K562 (cell line): ENCODE measurements around the gene PILRA.

Experiments used
- CBX3 ChIP-seq, 2 experiments: IDR thresholded peaks; 1 replicate in 1 of 2; 2 replicates in 1 of 2; pipeline ENCODE4 v1.6.1; 2012; ENCODE audit warnings: inconsistent platforms in 2 of 2, low read length in 2 of 2, borderline replicate concordance in 1 of 2, control low read depth in 1 of 2
- CTCF ChIP-seq, 3 experiments: IDR thresholded peaks in 2 of 3; conservative IDR thresholded peaks in 1 of 3; 2 replicates each; pipeline ENCODE4 v1.5.1; 2011 to 2012; ENCODE audit warnings: low read length in 3 of 3, mild to moderate bottlenecking in 3 of 3, control low read depth in 2 of 3, improper control_type of control experiment in 1 of 3, inconsistent platforms in 1 of 3, low read depth in 1 of 3, mixed read lengths in 1 of 3, moderate library complexity in 1 of 3; ENCODE audit not compliant: insufficient read depth in 2 of 3
- E2F1 ChIP-seq: sonication (generic); formaldehyde crosslinking; IDR thresholded peaks from 2 replicates; pipeline ENCODE4 v1.8.1; 2023; ENCODE audit warnings: mild to moderate bottlenecking, missing genetic modification reagents, moderate library complexity
- HDAC6 ChIP-seq: IDR thresholded peaks from 2 replicates; pipeline ENCODE4 v1.6.1; 2012; ENCODE audit warnings: low read depth, mild to moderate bottlenecking, control low read depth, inconsistent platforms, low read length, moderate library complexity
- POLR2A ChIP-seq: fragments of 450-650 bp; conservative IDR thresholded peaks from 2 replicates; pipeline ENCODE4 v1.6.1; 2016
- XRCC4 ChIP-seq: IDR thresholded peaks from one replicate; pipeline ENCODE4 v1.6.1; 2011; ENCODE audit not compliant: insufficient read depth, insufficient read length; ENCODE audit errors: extremely low read depth
- ZNF436 ChIP-seq: fragments of 250-450, 450-650 bp; sonication (Bioruptor Pico); formaldehyde crosslinking; IDR thresholded peaks from 2 replicates; pipeline ENCODE4 v1.7.0; 2020; ENCODE audit warnings: mild to moderate bottlenecking
- ZNF780A ChIP-seq: fragments of 250-450 bp; sonication (Bioruptor Pico); IDR thresholded peaks from 2 replicates; pipeline ENCODE4 v1.5.0; 2021; ENCODE audit warnings: mild to moderate bottlenecking

- TF ChIP-seq CBX3 (IDR thresholded peaks at IDR 0.05; ENCODE audit: borderline replicate concordance in 1 of 2, low read length in 2 of 2) (no peak), XRCC4 (no peak), CTCF (IDR thresholded peaks at IDR 0.05 in 2 of 3, conservative IDR thresholded peaks at IDR 0.05 in 1 of 3; ENCODE audit: insufficient read depth in 2 of 3, low read depth in 1 of 3, low read length in 3 of 3) (0 out of 6 replicates have a peak, but pooled peaks of 1 of the 3 experiments have one; percentile 1), E2F1 (CRISPR knock-in tag) (no peak; the same call in 1 of the 2 replicates), HDAC6 (no peak), ZNF436 (CRISPR knock-in tag) (no peak), POLR2A (peak; percentile 75), ZNF780A (CRISPR knock-in tag) (no peak)
Observed at GRCh38 chr7:100429637-100430492, 56.6 kb downstream of the PILRA start, which contains the start of gene MEPCE.
